Measurements from ENCODE around the gene NFU1.

The NFU1 gene

DNA sequence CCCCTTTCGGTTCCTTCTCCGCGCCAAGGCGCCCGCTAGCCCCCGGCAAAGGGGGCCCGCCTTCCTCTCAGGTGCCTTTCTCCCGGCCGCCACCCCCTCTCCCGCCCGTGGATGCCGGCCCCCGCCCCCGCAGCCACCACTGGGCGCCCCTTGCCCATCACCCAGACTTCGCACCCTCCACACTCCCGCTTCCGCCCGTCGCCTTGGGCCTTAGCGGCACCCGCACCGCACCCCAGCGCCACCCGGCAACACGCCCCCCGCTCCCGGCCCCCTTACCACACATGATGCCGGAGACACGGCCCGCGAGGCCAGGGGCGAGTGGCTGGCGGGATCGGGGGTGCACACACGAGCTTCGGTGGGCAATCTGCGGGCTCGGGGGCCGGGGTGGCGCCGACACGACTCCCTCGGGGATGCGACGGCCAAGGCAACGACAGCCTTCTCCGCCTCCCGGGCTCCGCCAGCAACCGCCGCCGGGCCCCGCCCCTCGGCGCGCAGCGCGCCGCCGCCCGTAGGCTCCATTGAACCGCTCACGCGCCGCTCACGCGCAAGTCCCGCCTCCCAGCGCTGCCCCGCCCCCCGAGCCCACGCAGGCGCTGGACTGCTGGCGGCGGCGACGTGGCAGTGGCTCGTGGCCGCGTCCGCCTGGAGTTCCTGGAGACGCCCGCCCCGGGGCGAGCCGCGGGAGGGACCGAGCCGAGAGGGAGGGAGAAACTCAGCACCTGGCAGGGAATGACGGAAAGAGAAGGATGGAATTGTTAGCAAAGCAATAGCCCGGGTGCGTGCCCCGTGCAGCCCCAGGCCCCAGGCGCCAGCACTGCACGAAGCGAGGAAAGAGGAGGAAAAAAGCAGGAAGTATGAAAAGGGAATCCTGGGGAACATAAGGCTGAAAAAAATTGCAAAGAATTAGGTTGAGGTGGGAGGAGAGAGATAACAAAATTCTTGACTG is 50.2 kb downstream of the NFU1 start, which contains the start of gene GFPT1:
TSS of gene GFPT1 (minus strand) at position 439 of the 946 bp plus-strand sequence. CDS start at position 283, 156 bp downstream.
- H3K27me3 ChIP-seq (ENCODE audit: control insufficient read depth, insufficient read depth, low read length), result no peaks in the 10 kb centered on the region
- H3K4me1 ChIP-seq (ENCODE audit: control insufficient read depth, insufficient read depth, low read length), result peaks cover 17% of the 10 kb centered on the region
- peak within 1 kb of the TSS; percentile 97 for H3K4me3 ChIP-seq (ENCODE audit: low read length)
- H3K9ac ChIP-seq (ENCODE audit: low read depth, low read length), result peak within 1 kb of the TSS; percentile 94
- H3K36me3 ChIP-seq (ENCODE audit: insufficient read depth, low read length), result peaks cover 4% of the 10 kb centered on the region
- H3K4me2 ChIP-seq (ENCODE audit: low read length), result peak within 1 kb of the TSS; percentile 98
- no peaks in the 10 kb centered on the region for H3K9me3 ChIP-seq (replicated peaks; ENCODE audit: low read length)

DNA sequence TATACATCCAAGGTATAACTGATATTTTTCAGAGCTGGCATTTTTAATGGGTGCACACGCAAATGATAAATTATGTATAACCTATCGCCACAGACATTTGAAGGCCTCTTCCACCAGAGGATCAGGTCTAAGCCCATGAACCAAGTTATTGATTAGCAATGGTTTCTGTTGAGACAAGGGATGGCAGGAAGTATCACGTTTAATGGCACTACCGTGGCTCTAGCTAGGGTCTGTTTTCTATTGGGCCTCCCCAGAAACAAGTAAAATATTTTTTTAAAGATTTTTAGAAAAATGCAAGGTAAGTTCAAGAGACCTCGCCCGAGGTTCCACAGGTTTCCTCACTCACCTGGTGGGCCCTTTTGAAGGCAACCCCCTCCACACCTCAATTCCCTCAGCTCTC is 50.9 kb downstream of the NFU1 start:
- H3K36me3 ChIP-seq (ENCODE audit: insufficient read depth, low read length), result peaks cover 4% of the 10 kb centered on the region
- no peaks in the 10 kb centered on the region for H3K9me3 ChIP-seq (replicated peaks; ENCODE audit: low read length)
- H3K9ac ChIP-seq (ENCODE audit: low read depth, low read length), result peak overlapping the region; percentile 94
- no peaks in the 10 kb centered on the region for H3K27me3 ChIP-seq (ENCODE audit: control insufficient read depth, insufficient read depth, low read length)
- H3K4me1 ChIP-seq (ENCODE audit: control insufficient read depth, insufficient read depth, low read length), result peaks cover 22% of the 10 kb centered on the region
- peak overlapping the region; percentile 97 for H3K4me3 ChIP-seq (ENCODE audit: low read length)
- peak overlapping the region; percentile 98 for H3K4me2 ChIP-seq (ENCODE audit: low read length)

DNA sequence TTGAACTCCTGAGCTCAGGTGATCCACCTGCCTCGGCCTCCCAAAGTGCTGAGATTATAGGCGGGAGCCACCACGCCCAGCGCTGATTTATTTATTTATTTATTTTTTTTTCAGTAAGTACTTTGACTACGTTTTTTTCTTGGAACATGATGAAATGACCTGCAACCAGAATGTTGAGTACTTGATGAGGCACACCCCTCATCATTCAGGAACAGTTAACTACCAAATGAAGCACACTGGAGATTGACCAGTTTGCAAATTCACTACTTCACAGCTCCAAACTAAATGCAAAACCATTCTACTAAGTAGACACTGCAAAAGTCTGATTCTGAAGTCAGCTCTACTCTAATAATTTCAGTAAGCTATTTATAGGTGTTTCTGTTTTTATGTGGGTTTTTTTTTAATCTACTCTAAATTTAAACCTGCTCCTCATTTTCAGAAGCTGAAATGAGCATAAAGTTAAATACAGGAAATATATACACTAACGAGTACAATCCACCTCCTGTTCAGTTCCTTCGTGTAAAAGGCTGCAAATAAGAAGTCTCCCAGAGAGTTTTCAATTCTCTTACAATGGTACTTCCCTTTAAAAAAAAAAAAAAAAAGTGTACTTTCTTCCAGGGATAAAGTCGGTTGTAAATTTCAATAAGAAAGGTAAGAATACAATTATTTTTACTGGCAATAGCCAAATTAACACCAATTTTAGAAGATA is 51.6 kb downstream of the NFU1 start:
- peak overlapping the region; percentile 97 for H3K4me3 ChIP-seq (ENCODE audit: low read length)
- no peaks in the 10 kb centered on the region for H3K9me3 ChIP-seq (replicated peaks; ENCODE audit: low read length)

DNA sequence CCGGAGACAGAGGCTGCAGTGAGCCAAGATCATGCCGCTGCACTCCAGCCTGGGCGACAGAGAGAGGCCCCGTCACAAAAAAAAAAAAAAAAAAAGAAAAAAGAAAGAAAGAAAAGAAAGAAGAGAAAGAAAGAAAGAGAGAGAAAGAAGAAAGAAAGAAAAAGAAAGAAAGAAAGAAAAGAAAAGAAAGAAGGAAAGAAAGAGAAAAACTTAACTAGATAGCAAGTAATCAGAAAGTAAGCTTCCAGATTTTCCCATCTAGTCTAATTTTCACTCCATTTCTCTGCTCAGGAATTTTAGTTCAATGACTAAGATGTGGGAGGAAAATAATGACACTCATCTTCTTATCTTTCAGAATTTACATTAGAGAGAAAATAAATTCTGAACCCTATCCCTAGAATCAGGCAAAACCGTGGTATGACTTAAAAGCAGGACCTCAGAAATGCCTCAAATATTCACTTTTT is 52.6 kb downstream of the NFU1 start:
- Histone ChIP-seq H3K4me1 (ENCODE audit: control insufficient read depth, insufficient read depth, low read length) (peaks cover 23% of the 10 kb centered on the region), H3K4me3 (ENCODE audit: low read length) (no peak overlapping the region), H3K9ac (ENCODE audit: low read depth, low read length) (no peak overlapping the region)

More for the DNA sequence above, 51.6 kb downstream of the NFU1 start:
- H3K9ac ChIP-seq (ENCODE audit: low read depth, low read length), result peak overlapping the region; percentile 94
- peaks cover 23% of the 10 kb centered on the region for H3K4me1 ChIP-seq (ENCODE audit: control insufficient read depth, insufficient read depth, low read length)
- peak overlapping the region; percentile 98 for H3K4me2 ChIP-seq (ENCODE audit: low read length)
- H3K27me3 ChIP-seq (ENCODE audit: control insufficient read depth, insufficient read depth, low read length), result no peaks in the 10 kb centered on the region
- peaks cover 4% of the 10 kb centered on the region for H3K36me3 ChIP-seq (ENCODE audit: insufficient read depth, low read length)

DNA sequence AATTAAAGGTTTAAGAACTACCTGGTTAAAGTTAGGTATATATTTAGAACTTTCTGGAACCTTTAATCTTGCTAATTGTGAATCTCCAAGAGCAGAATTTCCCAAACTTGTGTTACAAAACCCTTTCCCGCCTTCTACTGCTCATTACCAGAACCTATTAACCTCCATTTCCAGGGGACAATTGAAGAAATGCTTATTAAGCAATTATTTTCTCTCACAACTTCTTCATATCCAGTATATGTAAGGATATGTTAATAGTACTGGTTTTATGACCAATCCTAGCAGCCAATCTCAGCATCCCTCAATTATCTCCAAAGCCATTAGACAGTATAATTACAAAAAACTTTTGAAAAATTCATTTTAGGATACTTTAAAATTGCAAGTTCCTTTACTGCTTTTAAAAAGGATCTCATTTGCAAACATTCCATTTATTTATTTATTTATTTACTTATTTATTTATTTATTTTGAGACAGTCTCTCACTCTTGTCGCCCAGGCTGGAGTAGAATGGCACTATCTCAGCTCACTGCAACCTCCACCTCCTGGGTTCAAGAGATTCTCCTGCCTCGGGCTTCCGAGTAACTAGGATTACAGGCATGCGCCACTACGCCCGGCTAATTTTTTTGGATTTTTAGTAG is 53.9 kb downstream of the NFU1 start:
- Histone ChIP-seq H3K9ac (ENCODE audit: low read depth, low read length) (no peak overlapping the region), H3K36me3 (ENCODE audit: insufficient read depth, low read length) (peaks cover 6% of the 10 kb centered on the region), H3K4me3 (ENCODE audit: low read length) (no peak overlapping the region), H3K27me3 (ENCODE audit: control insufficient read depth, insufficient read depth, low read length) (no peaks in the 10 kb centered on the region), H3K4me1 (ENCODE audit: control insufficient read depth, insufficient read depth, low read length) (peaks cover 23% of the 10 kb centered on the region), H3K4me2 (ENCODE audit: low read length) (no peak overlapping the region), H3K9me3 (replicated peaks; ENCODE audit: low read length) (no peaks in the 10 kb centered on the region)

More for the DNA sequence above, 52.6 kb downstream of the NFU1 start:
- Histone ChIP-seq H3K27me3 (ENCODE audit: control insufficient read depth, insufficient read depth, low read length) (no peaks in the 10 kb centered on the region), H3K4me2 (ENCODE audit: low read length) (peak overlapping the region; percentile 98), H3K9me3 (replicated peaks; ENCODE audit: low read length) (no peaks in the 10 kb centered on the region), H3K36me3 (ENCODE audit: insufficient read depth, low read length) (peaks cover 4% of the 10 kb centered on the region)

DNA sequence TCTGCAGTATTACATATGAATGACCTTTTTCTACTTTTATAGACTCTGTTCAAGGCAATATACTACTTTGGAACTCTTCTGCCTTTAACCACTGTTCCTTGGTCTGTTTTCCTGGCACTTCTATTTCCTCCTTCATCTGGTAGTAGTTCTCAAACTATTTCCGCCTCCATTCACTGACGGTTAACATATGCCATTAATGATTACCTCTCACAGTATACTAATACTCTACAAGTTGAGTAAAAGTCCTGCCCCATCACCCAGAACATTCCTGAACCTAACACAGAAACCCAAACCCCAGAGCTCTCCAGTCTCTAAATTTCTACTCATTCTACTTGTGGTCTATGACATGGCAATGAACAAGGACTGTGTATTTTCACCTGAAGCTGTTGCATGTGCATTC is 54.7 kb downstream of the NFU1 start:
- Histone ChIP-seq H3K4me2 (ENCODE audit: low read length) (no peak overlapping the region), H3K27me3 (ENCODE audit: control insufficient read depth, insufficient read depth, low read length) (no peaks in the 10 kb centered on the region), H3K36me3 (ENCODE audit: insufficient read depth, low read length) (peaks cover 6% of the 10 kb centered on the region), H3K9me3 (replicated peaks; ENCODE audit: low read length) (no peaks in the 10 kb centered on the region), H3K9ac (ENCODE audit: low read depth, low read length) (no peak overlapping the region), H3K4me1 (ENCODE audit: control insufficient read depth, insufficient read depth, low read length) (peaks cover 16% of the 10 kb centered on the region), H3K4me3 (ENCODE audit: low read length) (no peak overlapping the region)

DNA sequence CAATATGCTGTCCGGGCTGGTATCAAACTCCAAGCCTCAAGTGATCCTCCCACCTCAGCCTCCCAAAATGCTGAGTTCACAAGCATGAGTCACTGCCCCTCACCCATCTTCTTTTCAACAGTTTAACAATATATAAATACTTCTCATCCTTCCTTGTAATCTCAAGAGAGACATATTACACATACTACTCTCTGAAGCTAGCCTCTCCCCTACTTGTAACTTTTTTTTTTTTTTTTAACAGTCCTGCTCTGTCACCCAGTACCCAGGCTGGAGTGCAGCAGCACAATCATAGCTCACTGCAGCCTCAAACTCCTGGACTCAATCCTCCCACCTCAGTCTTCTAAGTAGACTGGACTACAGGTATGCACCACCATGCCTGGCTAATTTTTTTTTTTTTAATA is 55.9 kb downstream of the NFU1 start:
- Histone ChIP-seq H3K4me3 (ENCODE audit: low read length) (no peak overlapping the region), H3K9me3 (replicated peaks; ENCODE audit: low read length) (no peaks in the 10 kb centered on the region), H3K4me2 (ENCODE audit: low read length) (no peak overlapping the region), H3K27me3 (ENCODE audit: control insufficient read depth, insufficient read depth, low read length) (no peaks in the 10 kb centered on the region), H3K9ac (ENCODE audit: low read depth, low read length) (no peak overlapping the region), H3K36me3 (ENCODE audit: insufficient read depth, low read length) (peaks cover 6% of the 10 kb centered on the region), H3K4me1 (ENCODE audit: control insufficient read depth, insufficient read depth, low read length) (peaks cover 13% of the 10 kb centered on the region)

DNA sequence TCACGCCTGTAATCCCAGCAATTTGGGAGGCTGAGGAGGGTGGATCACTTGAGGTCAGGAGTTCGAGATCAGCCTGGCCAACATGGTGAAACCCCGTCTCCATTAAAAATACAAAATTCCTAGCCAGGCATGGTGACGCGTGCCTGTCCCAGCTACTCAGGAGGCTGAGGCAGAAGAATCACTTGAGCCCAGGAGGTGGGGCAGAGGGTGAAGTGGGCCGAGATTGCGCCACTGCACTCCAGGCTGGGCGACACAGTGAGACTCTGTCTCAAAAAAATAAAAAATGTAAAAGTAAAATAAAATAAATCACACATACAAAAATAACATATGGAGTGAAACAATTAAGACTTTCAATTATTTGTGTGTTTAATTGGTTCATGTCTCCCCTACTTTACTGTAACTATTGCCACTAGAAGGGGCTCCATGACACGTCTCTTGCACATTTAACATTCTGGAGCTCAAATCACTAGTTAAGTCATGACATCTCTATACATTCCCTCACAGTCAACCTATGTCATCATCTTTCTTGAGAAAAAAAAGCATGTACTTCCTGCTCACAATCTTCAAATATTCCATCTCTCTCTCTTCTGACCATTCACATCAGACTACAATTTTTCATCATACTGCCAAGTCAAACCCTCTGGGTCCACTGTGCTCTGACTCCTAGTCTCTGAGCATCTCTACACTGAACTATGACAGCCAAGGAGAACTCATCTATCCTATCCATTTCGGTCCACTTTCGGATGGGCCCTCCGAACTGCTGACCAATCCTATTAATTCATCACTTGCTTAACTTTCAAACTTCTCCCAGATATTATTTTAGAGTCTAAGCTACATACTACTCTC is 56.9 kb downstream of the NFU1 start:
- H3K36me3 ChIP-seq (ENCODE audit: insufficient read depth, low read length), result peaks cover 6% of the 10 kb centered on the region
- H3K27me3 ChIP-seq (ENCODE audit: control insufficient read depth, insufficient read depth, low read length), result no peaks in the 10 kb centered on the region
- no peak overlapping the region for H3K9ac ChIP-seq (ENCODE audit: low read depth, low read length)
- H3K4me1 ChIP-seq (ENCODE audit: control insufficient read depth, insufficient read depth, low read length), result peaks cover 13% of the 10 kb centered on the region
- no peak overlapping the region for H3K4me2 ChIP-seq (ENCODE audit: low read length)
- no peaks in the 10 kb centered on the region for H3K9me3 ChIP-seq (replicated peaks; ENCODE audit: low read length)
- no peak overlapping the region for H3K4me3 ChIP-seq (ENCODE audit: low read length)

DNA sequence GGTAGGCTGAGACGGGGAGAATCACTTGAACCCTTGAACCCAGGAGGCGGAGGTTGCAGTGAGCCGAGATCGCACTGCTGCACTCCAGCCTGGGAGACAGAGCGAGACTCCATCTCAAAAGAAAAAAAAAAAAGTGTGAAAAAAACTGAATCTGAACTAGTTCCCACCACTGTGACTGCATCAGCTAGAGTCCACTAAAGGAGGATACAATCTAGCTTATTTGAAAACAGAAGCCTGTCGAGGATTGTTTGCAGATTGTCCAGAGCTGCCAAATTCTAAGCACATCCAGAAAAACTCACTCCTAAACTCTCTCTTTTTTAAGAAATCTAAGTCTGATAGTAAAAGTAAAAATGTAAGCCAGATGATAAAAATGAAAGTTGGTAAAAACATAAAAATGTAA is 60.8 kb downstream of the NFU1 start:
- no peaks in the 10 kb centered on the region for H3K27me3 ChIP-seq (ENCODE audit: control insufficient read depth, insufficient read depth, low read length)
- H3K4me3 ChIP-seq (ENCODE audit: low read length), result no peak overlapping the region
- no peak overlapping the region for H3K4me2 ChIP-seq (ENCODE audit: low read length)
- H3K4me1 ChIP-seq (ENCODE audit: control insufficient read depth, insufficient read depth, low read length), result peaks cover 1% of the 10 kb centered on the region
- peaks cover 11% of the 10 kb centered on the region for H3K36me3 ChIP-seq (ENCODE audit: insufficient read depth, low read length)
- H3K9ac ChIP-seq (ENCODE audit: low read depth, low read length), result no peak overlapping the region
- no peaks in the 10 kb centered on the region for H3K9me3 ChIP-seq (replicated peaks; ENCODE audit: low read length)

DNA sequence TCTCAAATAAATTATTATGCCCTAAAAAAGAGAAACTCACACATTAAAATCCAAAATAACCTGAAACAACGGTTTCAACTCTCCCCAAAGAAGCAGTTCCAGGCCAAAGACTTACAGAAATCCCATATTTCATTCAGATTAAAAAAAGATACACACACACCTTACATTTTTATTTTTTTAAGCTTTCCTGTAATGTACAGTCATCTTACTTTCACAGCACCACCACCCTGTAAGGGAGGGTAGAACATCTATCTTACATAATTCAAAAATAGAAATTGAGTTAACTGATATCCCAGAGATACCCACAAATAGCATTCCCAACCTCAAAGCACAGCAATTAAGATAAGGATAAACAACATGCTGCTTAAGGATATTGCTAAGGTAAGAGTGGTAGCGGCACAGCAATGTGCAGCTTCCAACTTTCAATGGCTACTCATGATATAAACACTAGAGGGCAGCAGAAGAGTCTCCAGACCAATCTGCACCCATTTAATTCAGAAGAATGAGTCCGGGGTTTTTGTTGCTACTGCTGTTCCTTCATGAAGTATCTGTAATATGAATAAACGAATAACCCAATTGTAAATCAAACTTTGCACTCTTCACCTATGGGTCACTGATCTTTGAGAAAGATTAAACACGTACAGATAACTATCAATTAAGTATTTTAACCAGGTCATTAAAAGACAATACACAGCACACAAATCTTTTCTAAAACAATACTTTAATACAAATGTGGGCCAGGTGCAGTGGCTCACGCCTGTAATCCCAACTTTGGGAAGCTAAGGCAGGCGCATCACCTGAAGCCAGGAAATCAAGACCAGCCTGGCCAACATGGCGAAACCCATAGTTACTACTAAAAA is 61.5 kb downstream of the NFU1 start:
- Histone ChIP-seq H3K4me1 (ENCODE audit: control insufficient read depth, insufficient read depth, low read length) (no peaks in the 10 kb centered on the region), H3K36me3 (ENCODE audit: insufficient read depth, low read length) (peaks cover 13% of the 10 kb centered on the region), H3K27me3 (ENCODE audit: control insufficient read depth, insufficient read depth, low read length) (no peaks in the 10 kb centered on the region), H3K4me3 (ENCODE audit: low read length) (no peak overlapping the region), H3K9me3 (replicated peaks; ENCODE audit: low read length) (no peaks in the 10 kb centered on the region), H3K9ac (ENCODE audit: low read depth, low read length) (no peak overlapping the region), H3K4me2 (ENCODE audit: low read length) (no peak overlapping the region)
